GM23338 (cell line): Measurements from ENCODE around the gene LRP1B. TPM values are rescaled to one million over a fixed set of nuclear protein-coding genes. Genes with fewer than 3 reads are reported as not detected.
A peak's percentile ranks its signal among the peaks of the same experiment; 100 is the strongest.

Experiments used
- ATAC-seq: fragments of 200-7000 bp; cut with Tn5 transposase; 3 replicates; pipeline ENCODE4 v1.9.1; 2020
- DNase-seq: peaks from one replicate; pipeline ENCODE4 v3.0.0-alpha.2; 2015; ENCODE audit warnings: low spot score
- H2AFZ ChIP-seq: fragments of 200-600 bp; sonication (generic); 2 replicates; pipeline ENCODE4 v1.8.0; 2016; ENCODE audit warnings: antibody characterized with exemption, mild to moderate bottlenecking, moderate library complexity
- H3F3A ChIP-seq: fragments of 200-600 bp; sonication (generic); replicated peaks from 2 replicates; pipeline ENCODE4 v1.8.0; 2017; ENCODE audit warnings: antibody characterized with exemption, mixed run types, low read depth
- H3K27ac ChIP-seq: fragments of 200-600 bp; sonication (generic); 2 replicates; pipeline ENCODE4 v1.6.1; 2016; ENCODE audit warnings: low read depth
- H3K27me3 ChIP-seq: fragments of 200-600 bp; sonication (generic); 2 replicates; pipeline ENCODE4 v1.8.0; 2016; ENCODE audit warnings: mild to moderate bottlenecking, mixed run types, moderate library complexity; ENCODE audit not compliant: insufficient read depth
- H3K36me3 ChIP-seq: fragments of 200-600 bp; sonication (generic); 2 replicates; pipeline ENCODE4 v1.8.0; 2016; ENCODE audit warnings: mild to moderate bottlenecking; ENCODE audit not compliant: insufficient read depth
- H3K4me1 ChIP-seq: fragments of 200-600 bp; sonication (generic); 2 replicates; pipeline ENCODE4 v1.8.0; 2016; ENCODE audit warnings: mild to moderate bottlenecking, moderate library complexity; ENCODE audit not compliant: insufficient read depth
- H3K4me2 ChIP-seq: fragments of 200-600 bp; sonication (generic); 2 replicates; pipeline ENCODE4 v1.7.1; 2017; ENCODE audit warnings: mixed run types
- H3K4me3 ChIP-seq: fragments of 200-600 bp; sonication (generic); 2 replicates; pipeline ENCODE4 v1.6.1; 2016; ENCODE audit warnings: mixed run types
- H3K79me2 ChIP-seq: fragments of 200-600 bp; sonication (generic); replicated peaks from 2 replicates; pipeline ENCODE4 v1.8.0; 2017; ENCODE audit warnings: mild to moderate bottlenecking; ENCODE audit not compliant: insufficient read depth
- H3K9me2 ChIP-seq: fragments of 200-600 bp; sonication (generic); 2 replicates; pipeline ENCODE4 v1.8.0; 2017; ENCODE audit not compliant: insufficient read depth
- H4K20me1 ChIP-seq: fragments of 200-600 bp; sonication (generic); replicated peaks from 2 replicates; pipeline ENCODE4 v1.8.0; 2017; ENCODE audit warnings: mild to moderate bottlenecking; ENCODE audit not compliant: insufficient read depth
- H3K27ac Mint-ChIP-seq: 2 replicates; pipeline ENCODE4 v1.8.0; 2020; ENCODE audit warnings: inconsistent platforms, mild to moderate bottlenecking, moderate library complexity, mixed read lengths
- H3K27me3 Mint-ChIP-seq: 3 replicates; pipeline ENCODE4 v1.8.0; 2022; ENCODE audit warnings: low read depth, mild to moderate bottlenecking, moderate library complexity, mixed read lengths, inconsistent platforms; ENCODE audit not compliant: insufficient read depth, poor library complexity
- H3K36me3 Mint-ChIP-seq: 3 replicates; pipeline ENCODE4 v1.8.0; 2021; ENCODE audit warnings: low read depth, mild to moderate bottlenecking, inconsistent platforms, moderate library complexity, mixed read lengths
- H3K4me1 Mint-ChIP-seq: 3 replicates; pipeline ENCODE4 v1.8.0; 2020; ENCODE audit warnings: mild to moderate bottlenecking, inconsistent platforms, mixed read lengths
- H3K4me3 Mint-ChIP-seq: 3 replicates; pipeline ENCODE4 v1.8.0; 2021; ENCODE audit warnings: moderate library complexity, mild to moderate bottlenecking, inconsistent platforms, mixed read lengths
- H3K9me3 Mint-ChIP-seq: 3 replicates; pipeline ENCODE4 v1.8.0; 2020; ENCODE audit warnings: moderate library complexity, mild to moderate bottlenecking, inconsistent platforms, mixed read lengths
- CTCF ChIP-seq, 2 experiments: fragments of 200-600 bp in 1 of 2; sonication (generic) in 1 of 2; conservative IDR thresholded peaks; 2 replicates each; pipeline versions ENCODE4 v1.5.1 to v1.6.1; 2016 to 2017; ENCODE audit warnings: antibody characterized with exemption in 2 of 2, low read depth in 2 of 2, mild to moderate bottlenecking in 2 of 2, moderate library complexity in 1 of 2
- ETS1 ChIP-seq: IDR thresholded peaks from 2 replicates; pipeline ENCODE4 v1.6.1; 2016; ENCODE audit warnings: antibody characterized with exemption
- EZH2phosphoT487 ChIP-seq: fragments of 200-600 bp; sonication (generic); IDR thresholded peaks from one replicate; pipeline ENCODE4 v1.8.1; 2018; ENCODE audit warnings: antibody characterized with exemption; ENCODE audit not compliant: unreplicated experiment
- POLR2AphosphoS5 ChIP-seq: IDR thresholded peaks from 2 replicates; pipeline ENCODE4 v1.6.1; 2016; ENCODE audit warnings: antibody characterized with exemption, low read depth
- STAT1 ChIP-seq: IDR thresholded peaks from one replicate; pipeline ENCODE4 v1.6.1; 2016; ENCODE audit warnings: antibody characterized with exemption; ENCODE audit not compliant: unreplicated experiment
- ZNF331 ChIP-seq: fragments of 250-450 bp; sonication (Bioruptor Pico); IDR thresholded peaks from 2 replicates; pipeline ENCODE4 v1.5.0; 2020; ENCODE audit warnings: low read depth, mild to moderate bottlenecking, moderate library complexity
- polyA plus RNA-seq: library from polyadenylated mRNA; unstranded; fragments of >200 nt; fragmentation: Nextera tagmentation; extraction: Ambion mirVana; gene quantifications from 2 replicates; pipeline ENCODE4 v1.2.1, GENCODE V29; 2016
- total RNA-seq: library from RNA; depleted of rRNA; stranded (reverse); fragments of >200 nt; shearing (Covaris generic); gene quantifications from 2 replicates; pipeline ENCODE4 v1.2.3, GENCODE V29; 2014
- TF ChIP-seq, protein P1 (sequence below): IDR thresholded peaks from one replicate; pipeline ENCODE4 v1.6.1; 2018; ENCODE audit warnings: antibody characterized with exemption; ENCODE audit not compliant: unreplicated experiment
- TF ChIP-seq, protein P2 (sequence below): fragments of 250-450 bp; sonication (Bioruptor Pico); IDR thresholded peaks from 2 replicates; pipeline ENCODE4 v1.5.0; 2020; ENCODE audit warnings: mild to moderate bottlenecking, moderate library complexity

Gene LRP1B
- total and polyA plus RNA-seq, 2 experiments from 2014 or later: 0.15 to 0.97 TPM

DNA sequence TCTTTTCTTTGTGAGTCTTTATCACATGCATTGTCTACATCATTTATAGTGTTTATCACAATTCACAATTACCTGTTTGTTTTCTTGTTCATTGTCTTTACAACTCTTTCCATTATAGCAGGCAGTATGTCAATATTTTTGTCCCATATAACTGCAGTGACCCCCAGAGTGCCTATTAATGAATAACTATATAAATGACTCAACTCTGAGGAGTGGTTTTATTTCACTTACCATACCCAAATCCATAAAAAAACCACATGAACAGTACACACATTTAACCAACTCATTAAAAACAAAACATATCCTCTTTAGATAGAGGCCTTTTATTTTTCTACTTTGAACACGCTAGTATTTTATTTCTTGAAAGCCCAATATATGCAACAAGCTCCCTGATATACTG, 1931.5 kb downstream of the LRP1B start (continued):
- TF ChIP-seq, protein P1, sequence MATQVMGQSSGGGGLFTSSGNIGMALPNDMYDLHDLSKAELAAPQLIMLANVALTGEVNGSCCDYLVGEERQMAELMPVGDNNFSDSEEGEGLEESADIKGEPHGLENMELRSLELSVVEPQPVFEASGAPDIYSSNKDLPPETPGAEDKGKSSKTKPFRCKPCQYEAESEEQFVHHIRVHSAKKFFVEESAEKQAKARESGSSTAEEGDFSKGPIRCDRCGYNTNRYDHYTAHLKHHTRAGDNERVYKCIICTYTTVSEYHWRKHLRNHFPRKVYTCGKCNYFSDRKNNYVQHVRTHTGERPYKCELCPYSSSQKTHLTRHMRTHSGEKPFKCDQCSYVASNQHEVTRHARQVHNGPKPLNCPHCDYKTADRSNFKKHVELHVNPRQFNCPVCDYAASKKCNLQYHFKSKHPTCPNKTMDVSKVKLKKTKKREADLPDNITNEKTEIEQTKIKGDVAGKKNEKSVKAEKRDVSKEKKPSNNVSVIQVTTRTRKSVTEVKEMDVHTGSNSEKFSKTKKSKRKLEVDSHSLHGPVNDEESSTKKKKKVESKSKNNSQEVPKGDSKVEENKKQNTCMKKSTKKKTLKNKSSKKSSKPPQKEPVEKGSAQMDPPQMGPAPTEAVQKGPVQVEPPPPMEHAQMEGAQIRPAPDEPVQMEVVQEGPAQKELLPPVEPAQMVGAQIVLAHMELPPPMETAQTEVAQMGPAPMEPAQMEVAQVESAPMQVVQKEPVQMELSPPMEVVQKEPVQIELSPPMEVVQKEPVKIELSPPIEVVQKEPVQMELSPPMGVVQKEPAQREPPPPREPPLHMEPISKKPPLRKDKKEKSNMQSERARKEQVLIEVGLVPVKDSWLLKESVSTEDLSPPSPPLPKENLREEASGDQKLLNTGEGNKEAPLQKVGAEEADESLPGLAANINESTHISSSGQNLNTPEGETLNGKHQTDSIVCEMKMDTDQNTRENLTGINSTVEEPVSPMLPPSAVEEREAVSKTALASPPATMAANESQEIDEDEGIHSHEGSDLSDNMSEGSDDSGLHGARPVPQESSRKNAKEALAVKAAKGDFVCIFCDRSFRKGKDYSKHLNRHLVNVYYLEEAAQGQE: no peak
- TF ChIP-seq STAT1: no peak

DNA sequence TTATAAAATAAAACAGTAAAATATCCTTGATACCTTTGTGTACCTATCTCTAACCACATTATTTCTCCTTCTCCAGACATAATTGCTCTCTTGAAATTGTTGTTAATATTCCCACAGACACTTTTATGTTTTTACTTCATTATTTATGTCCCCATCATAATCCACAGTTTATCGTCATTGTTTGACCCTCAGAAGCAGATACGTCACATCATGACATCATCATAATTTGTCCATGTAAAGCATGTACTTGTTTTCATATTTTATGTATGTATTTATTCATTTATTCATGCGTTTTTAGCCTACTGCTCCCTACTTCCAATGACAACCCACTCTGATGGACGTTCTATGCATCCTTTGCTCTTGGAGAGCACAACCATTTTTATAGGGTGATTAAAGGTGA, 1943.7 kb downstream of the LRP1B start:
- Mint-ChIP-seq H3K9me3 (no peaks in the 10 kb centered on the region), H3K4me1 (peaks cover 15% of the 10 kb centered on the region; the same call in 2 of the 3 replicates), H3K36me3 (no peaks in the 10 kb centered on the region), H3K27me3 (no peaks in the 10 kb centered on the region), H3K27ac (0 out of 2 replicates have a peak overlapping the region, but pooled peaks have one; percentile 47), H3K4me3 (no peak overlapping the region)
- Histone ChIP-seq H3K4me3 (no peak overlapping the region), H4K20me1 (no peaks in the 10 kb centered on the region), H3K27me3 (no peaks in the 10 kb centered on the region), H3K79me2 (no peaks in the 10 kb centered on the region), H3K36me3 (no peaks in the 10 kb centered on the region), H3K9me2 (no peaks in the 10 kb centered on the region), H3K4me1 (no peaks in the 10 kb centered on the region), H3K27ac (no peak overlapping the region), H3F3A (no peaks in the 10 kb centered on the region), H3K4me2 (no peak overlapping the region), H2AFZ (no peak overlapping the region)
- DNase-seq (no peak), ATAC-seq (no peak)
- TF ChIP-seq, protein P1: no peak
- no peak for TF ChIP-seq EZH2phosphoT487
- TF ChIP-seq, protein P2, sequence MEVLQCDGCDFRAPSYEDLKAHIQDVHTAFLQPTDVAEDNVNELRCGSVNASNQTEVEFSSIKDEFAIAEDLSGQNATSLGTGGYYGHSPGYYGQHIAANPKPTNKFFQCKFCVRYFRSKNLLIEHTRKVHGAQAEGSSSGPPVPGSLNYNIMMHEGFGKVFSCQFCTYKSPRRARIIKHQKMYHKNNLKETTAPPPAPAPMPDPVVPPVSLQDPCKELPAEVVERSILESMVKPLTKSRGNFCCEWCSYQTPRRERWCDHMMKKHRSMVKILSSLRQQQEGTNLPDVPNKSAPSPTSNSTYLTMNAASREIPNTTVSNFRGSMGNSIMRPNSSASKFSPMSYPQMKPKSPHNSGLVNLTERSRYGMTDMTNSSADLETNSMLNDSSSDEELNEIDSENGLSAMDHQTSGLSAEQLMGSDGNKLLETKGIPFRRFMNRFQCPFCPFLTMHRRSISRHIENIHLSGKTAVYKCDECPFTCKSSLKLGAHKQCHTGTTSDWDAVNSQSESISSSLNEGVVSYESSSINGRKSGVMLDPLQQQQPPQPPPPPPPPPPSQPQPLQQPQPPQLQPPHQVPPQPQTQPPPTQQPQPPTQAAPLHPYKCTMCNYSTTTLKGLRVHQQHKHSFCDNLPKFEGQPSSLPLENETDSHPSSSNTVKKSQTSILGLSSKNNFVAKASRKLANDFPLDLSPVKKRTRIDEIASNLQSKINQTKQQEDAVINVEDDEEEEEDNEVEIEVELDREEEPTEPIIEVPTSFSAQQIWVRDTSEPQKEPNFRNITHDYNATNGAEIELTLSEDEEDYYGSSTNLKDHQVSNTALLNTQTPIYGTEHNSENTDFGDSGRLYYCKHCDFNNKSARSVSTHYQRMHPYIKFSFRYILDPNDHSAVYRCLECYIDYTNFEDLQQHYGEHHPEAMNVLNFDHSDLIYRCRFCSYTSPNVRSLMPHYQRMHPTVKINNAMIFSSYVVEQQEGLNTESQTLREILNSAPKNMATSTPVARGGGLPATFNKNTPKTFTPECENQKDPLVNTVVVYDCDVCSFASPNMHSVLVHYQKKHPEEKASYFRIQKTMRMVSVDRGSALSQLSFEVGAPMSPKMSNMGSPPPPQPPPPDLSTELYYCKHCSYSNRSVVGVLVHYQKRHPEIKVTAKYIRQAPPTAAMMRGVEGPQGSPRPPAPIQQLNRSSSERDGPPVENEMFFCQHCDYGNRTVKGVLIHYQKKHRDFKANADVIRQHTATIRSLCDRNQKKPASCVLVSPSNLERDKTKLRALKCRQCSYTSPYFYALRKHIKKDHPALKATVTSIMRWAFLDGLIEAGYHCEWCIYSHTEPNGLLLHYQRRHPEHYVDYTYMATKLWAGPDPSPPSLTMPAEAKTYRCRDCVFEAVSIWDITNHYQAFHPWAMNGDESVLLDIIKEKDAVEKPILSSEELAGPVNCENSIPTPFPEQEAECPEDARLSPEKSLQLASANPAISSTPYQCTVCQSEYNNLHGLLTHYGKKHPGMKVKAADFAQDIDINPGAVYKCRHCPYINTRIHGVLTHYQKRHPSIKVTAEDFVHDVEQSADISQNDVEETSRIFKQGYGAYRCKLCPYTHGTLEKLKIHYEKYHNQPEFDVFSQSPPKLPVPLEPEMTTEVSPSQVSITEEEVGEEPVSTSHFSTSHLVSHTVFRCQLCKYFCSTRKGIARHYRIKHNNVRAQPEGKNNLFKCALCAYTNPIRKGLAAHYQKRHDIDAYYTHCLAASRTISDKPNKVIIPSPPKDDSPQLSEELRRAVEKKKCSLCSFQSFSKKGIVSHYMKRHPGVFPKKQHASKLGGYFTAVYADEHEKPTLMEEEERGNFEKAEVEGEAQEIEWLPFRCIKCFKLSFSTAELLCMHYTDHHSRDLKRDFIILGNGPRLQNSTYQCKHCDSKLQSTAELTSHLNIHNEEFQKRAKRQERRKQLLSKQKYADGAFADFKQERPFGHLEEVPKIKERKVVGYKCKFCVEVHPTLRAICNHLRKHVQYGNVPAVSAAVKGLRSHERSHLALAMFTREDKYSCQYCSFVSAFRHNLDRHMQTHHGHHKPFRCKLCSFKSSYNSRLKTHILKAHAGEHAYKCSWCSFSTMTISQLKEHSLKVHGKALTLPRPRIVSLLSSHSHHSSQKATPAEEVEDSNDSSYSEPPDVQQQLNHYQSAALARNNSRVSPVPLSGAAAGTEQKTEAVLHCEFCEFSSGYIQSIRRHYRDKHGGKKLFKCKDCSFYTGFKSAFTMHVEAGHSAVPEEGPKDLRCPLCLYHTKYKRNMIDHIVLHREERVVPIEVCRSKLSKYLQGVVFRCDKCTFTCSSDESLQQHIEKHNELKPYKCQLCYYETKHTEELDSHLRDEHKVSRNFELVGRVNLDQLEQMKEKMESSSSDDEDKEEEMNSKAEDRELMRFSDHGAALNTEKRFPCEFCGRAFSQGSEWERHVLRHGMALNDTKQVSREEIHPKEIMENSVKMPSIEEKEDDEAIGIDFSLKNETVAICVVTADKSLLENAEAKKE (CRISPR knock-in tag): no peak
- no peak for TF ChIP-seq CTCF (conservative IDR thresholded peaks at IDR 0.05; ENCODE audit: low read depth in 2 of 2)
- TF ChIP-seq POLR2AphosphoS5: no peak
- no peak for TF ChIP-seq ETS1
- TF ChIP-seq STAT1: no peak
- no peak for TF ChIP-seq ZNF331 (CRISPR knock-in tag)
